ENCODE results near the gene HERPUD2.

The HERPUD2 gene, protein sequence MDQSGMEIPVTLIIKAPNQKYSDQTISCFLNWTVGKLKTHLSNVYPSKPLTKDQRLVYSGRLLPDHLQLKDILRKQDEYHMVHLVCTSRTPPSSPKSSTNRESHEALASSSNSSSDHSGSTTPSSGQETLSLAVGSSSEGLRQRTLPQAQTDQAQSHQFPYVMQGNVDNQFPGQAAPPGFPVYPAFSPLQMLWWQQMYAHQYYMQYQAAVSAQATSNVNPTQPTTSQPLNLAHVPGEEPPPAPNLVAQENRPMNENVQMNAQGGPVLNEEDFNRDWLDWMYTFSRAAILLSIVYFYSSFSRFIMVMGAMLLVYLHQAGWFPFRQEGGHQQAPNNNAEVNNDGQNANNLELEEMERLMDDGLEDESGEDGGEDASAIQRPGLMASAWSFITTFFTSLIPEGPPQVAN

DNA sequence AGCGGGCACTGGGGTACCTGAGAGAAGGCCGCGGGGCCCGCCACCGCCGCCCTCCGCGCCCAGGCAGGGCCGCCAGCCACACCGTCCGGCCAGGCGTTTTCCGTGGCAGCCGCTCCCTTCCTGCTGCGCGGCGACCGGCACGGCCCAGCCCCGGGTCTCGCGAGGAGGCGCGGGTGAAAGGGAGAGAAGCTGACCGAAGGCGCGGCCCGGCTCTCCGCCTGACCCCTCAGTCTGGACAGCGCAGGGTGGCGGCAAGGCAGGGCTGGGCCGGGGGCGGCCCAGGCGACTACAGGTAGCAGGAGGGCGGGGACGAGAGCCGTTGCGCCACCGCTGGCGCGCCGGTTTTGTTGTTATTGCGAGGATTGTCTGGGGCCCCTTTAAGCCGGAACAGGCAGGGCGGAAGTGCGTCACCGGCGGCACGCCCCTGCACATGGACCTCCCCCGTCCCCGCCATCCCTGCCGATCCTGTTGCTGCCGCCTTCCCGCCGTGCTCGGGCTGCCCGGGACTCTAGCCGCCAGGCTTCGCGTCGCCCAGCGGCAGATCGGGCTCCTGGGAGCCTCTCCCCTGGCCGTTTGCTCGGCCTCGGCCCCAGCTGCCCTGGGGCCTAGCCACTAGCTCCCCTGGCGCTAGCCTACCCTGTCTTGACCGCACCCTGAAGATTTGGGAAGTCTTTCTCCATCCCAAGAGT lies at the start of gene HERPUD2:
Gene HERPUD2 (minus strand): TSS at position 352 of the 689 bp plus-strand sequence. CDS start 805 bp downstream, outside the sequence.
- H3K27ac ChIP-seq: peak within 1 kb of the TSS; percentile 96

DNA sequence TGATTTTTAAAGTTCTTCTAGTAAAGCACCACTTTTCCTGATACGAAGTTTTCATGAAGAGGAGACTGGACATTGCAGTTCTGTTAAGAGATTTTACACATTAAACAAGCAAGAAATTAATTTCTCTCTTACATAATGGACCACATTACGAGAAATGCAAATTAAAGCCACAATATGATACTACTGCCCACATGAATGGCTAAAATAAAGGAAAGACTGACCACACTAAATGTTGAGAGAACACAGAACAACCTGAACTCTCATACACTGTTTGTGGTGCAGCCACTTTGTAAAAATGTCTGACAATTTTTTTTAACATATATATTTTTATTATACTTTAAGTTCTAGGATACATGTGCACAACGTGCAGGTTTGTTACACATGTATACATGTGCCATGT lies 44.0 kb upstream of the HERPUD2 start:
- TF ChIP-seq Cebpa-rat (IDR thresholded peaks at IDR 0.05): no peak
- Histone ChIP-seq H3K9ac (no peak overlapping the region), H3K27ac (no peak overlapping the region), H3K4me2 (no peak overlapping the region), H4K20me1 (no peaks in the 10 kb centered on the region), H3K36me3 (no peaks in the 10 kb centered on the region), H3K4me3 (no peak overlapping the region), H3K4me1 (peaks cover 6% of the 10 kb centered on the region), H3K9me3 (no peaks in the 10 kb centered on the region), H3K27me3 (no peaks in the 10 kb centered on the region)

More for the DNA sequence above, at the start of gene HERPUD2:
- H3K9me3 ChIP-seq: no peaks in the 10 kb centered on the region
- peak; percentile 83; the same call in 1 of the 2 replicates for TF ChIP-seq Cebpa-rat (IDR thresholded peaks at IDR 0.05)
- H4K20me1 ChIP-seq: peaks cover 38% of the 10 kb centered on the region
- peaks cover 15% of the 10 kb centered on the region for H3K36me3 ChIP-seq
- no peaks in the 10 kb centered on the region for H3K27me3 ChIP-seq
- peaks cover 50% of the 10 kb centered on the region for H3K4me1 ChIP-seq
- H3K9ac ChIP-seq: peak within 1 kb of the TSS; percentile 95
- peak within 1 kb of the TSS; percentile 87 for H3K4me2 ChIP-seq
- peak within 1 kb of the TSS; percentile 96 for H3K4me3 ChIP-seq

DNA sequence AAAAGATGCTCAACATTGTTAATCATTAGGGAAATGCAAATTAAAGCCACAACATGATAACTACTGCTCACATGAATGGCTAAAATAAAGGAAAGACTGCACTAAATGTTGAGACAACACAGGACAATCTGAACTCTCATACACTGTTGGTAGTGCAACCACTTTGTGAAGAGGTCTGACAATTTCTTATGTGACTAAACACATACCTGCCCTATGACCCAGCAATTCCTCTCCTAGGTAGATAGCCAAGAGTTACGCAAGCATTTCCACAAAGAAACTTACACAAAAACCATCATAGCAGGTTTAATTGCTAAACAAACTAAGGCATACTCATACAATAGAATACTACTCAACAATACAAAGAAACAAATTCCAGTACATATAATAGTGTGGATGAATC lies 41.8 kb upstream of the HERPUD2 start:
- H3K4me3 ChIP-seq: no peak overlapping the region
- no peaks in the 10 kb centered on the region for H3K27me3 ChIP-seq
- peaks cover 6% of the 10 kb centered on the region for H3K4me1 ChIP-seq
- no peaks in the 10 kb centered on the region for H3K9me3 ChIP-seq
- no peak for TF ChIP-seq Cebpa-rat (IDR thresholded peaks at IDR 0.05)
- H3K36me3 ChIP-seq: no peaks in the 10 kb centered on the region
- no peaks in the 10 kb centered on the region for H4K20me1 ChIP-seq
- no peak overlapping the region for H3K4me2 ChIP-seq
- H3K27ac ChIP-seq: no peak overlapping the region
- H3K9ac ChIP-seq: no peak overlapping the region

DNA sequence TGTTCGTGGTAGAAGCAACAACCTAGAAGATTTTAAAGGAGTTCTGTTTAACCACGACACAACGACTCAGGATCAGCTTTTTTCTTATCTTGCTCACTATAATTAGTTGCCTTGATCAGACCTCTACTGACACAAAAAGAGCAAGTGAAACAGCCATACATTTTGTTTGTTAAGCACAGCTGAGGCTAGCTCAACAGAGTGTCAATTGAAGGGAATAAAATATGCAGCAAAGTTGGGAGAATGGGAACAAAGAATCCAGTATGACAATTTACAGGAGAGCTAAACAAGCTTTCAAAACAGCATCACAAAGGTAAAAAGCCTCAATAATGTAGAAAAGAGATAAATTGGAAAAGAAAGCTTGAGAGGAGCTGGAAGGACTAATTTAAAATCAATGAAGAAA lies 40.5 kb upstream of the HERPUD2 start:
- H3K9me3 ChIP-seq: no peaks in the 10 kb centered on the region
- TF ChIP-seq Cebpa-rat (IDR thresholded peaks at IDR 0.05): no peak
- H3K4me3 ChIP-seq: no peak overlapping the region
- no peak overlapping the region for H3K9ac ChIP-seq
- H3K27ac ChIP-seq: no peak overlapping the region
- peaks cover 12% of the 10 kb centered on the region for H3K4me1 ChIP-seq
- H3K4me2 ChIP-seq: peak overlapping the region; percentile 28; the same call in 1 of the 2 replicates
- H4K20me1 ChIP-seq: no peaks in the 10 kb centered on the region
- no peaks in the 10 kb centered on the region for H3K36me3 ChIP-seq
- no peaks in the 10 kb centered on the region for H3K27me3 ChIP-seq

DNA sequence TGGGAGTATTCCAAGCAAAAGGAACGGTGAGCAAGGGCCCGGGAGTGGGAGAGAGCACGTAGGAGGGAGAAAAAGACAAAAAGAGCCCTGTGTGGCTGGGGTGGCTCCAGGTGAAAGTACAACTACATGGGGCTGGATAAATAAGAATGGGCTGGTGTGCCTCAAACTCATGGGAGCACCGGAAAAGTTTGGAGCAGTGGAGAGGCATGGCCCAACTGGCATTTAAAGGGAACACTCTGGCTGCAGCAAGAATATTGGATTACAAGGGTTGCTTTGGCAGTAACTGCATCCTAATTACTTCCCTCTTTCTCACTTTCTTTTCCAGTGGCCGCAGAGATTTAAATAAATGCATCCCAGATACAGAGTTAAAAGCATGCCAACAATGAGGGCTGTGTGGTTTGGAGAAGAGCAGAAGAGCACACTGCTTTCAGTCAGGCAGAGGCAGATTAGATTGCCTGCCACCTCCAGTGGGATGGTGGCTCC lies 39.1 kb upstream of the HERPUD2 start:
- Histone ChIP-seq H3K27ac (no peak overlapping the region), H3K4me2 (no peak overlapping the region)

DNA sequence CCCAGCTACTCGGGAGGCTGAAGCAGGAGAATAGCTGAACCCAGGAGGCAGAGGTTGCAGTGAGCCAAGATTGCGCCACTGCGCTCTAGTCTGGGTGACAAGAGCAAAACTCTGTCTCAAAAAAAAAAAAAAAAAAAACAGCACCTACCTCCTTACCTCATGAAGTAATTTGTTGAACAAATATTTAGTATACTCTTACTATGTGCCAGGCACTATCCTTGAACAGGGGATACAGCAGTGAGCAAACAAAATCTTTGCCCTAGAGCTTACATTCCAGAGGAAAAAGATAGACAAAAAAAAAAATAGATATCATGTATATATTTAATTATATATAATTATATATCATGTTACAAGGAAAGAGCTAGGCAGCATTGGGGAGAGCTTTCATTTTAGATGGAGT lies 36.4 kb upstream of the HERPUD2 start:
- Histone ChIP-seq H3K9ac (no peak overlapping the region), H4K20me1 (no peaks in the 10 kb centered on the region), H3K36me3 (no peaks in the 10 kb centered on the region), H3K27me3 (no peaks in the 10 kb centered on the region), H3K4me2 (no peak overlapping the region), H3K4me3 (no peak overlapping the region), H3K4me1 (peaks cover 40% of the 10 kb centered on the region), H3K27ac (no peak overlapping the region), H3K9me3 (no peaks in the 10 kb centered on the region)
- no peak for TF ChIP-seq Cebpa-rat (IDR thresholded peaks at IDR 0.05)

More for the DNA sequence above, 39.1 kb upstream of the HERPUD2 start:
- no peaks in the 10 kb centered on the region for H3K36me3 ChIP-seq
- no peak for TF ChIP-seq Cebpa-rat (IDR thresholded peaks at IDR 0.05)
- H3K9ac ChIP-seq: no peak overlapping the region
- H3K4me1 ChIP-seq: peaks cover 25% of the 10 kb centered on the region
- H3K4me3 ChIP-seq: no peak overlapping the region
- H3K27me3 ChIP-seq: no peaks in the 10 kb centered on the region
- H4K20me1 ChIP-seq: no peaks in the 10 kb centered on the region
- no peaks in the 10 kb centered on the region for H3K9me3 ChIP-seq

DNA sequence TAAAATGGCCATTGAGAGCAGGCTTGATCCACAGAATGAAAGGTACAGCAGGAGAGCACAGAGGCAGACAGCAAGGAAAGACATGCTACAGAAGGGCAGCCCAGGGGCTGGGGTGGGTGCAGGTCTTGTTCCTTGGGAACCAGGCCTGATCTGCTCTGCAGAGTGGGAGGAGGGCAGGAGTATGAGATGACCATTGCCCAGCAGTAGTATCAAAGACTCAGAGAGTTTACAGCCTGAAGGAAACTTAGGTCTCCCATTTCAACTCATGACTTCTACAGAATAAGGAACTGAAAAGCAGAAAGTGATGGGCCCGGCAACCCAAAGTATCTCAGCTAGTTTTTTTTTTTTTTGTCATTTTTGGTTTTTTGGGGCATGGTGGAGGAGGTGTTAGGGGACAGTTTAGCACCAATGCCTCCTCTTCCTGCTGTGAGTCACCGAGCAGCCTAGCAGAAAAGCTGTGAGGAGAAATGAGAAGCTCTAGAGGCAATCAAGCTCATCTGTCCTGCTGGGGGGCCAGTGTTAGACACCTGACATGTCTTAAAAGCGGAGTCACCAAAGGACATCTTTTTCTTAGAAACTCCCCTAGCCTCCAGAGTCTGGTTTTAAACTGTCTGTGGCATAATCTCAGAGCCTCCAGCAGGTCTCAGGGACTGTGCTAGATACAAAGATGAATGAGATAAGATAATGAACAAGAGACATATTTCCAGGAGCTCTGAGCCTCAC lies 34.3 kb upstream of the HERPUD2 start:
- H3K4me2 ChIP-seq: peak overlapping the region; percentile 51

DNA sequence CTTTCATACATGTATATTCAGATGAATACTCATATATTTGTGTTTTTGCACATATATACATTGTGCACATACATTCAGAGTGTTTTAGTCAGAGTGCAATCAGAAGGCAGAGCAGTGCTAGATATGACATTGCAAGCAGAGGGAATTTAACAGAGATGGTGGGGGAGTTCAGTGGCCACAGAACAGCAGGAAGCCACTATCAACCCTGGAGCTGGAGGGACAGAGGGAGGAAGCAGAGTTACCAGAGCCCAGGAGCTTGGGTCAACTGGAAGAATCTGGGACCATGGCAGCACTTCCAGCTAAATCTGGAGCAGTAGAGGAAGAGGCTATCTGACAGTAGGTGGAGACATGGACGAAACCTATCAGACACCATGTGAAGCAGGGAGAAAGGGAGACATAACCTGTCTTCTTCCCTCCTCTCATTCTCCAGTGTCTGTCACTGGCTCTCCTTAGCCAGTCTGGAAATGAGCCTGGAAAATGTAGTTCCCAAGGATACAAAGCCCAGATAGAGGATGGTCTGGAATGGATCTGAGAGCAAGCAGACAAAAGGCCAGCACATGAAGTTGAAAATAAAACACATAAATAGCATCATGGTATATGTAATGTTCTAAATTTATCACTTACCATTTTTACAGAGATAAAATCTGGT lies 33.6 kb upstream of the HERPUD2 start:
- Histone ChIP-seq H3K27ac (no peak overlapping the region), H3K9ac (no peak overlapping the region), H3K27me3 (no peaks in the 10 kb centered on the region), H3K36me3 (no peaks in the 10 kb centered on the region), H3K9me3 (no peaks in the 10 kb centered on the region), H3K4me2 (peak overlapping the region; percentile 51), H3K4me3 (no peak overlapping the region), H3K4me1 (peaks cover 62% of the 10 kb centered on the region), H4K20me1 (no peaks in the 10 kb centered on the region)
- TF ChIP-seq Cebpa-rat (IDR thresholded peaks at IDR 0.05): no peak

More for the DNA sequence above, 34.3 kb upstream of the HERPUD2 start:
- TF ChIP-seq Cebpa-rat (IDR thresholded peaks at IDR 0.05): no peak
- Histone ChIP-seq H3K4me3 (no peak overlapping the region), H3K4me1 (peaks cover 55% of the 10 kb centered on the region), H3K27ac (no peak overlapping the region; the same call in 1 of the 2 replicates), H3K36me3 (no peaks in the 10 kb centered on the region), H3K9me3 (no peaks in the 10 kb centered on the region), H4K20me1 (no peaks in the 10 kb centered on the region), H3K9ac (no peak overlapping the region), H3K27me3 (no peaks in the 10 kb centered on the region)

DNA sequence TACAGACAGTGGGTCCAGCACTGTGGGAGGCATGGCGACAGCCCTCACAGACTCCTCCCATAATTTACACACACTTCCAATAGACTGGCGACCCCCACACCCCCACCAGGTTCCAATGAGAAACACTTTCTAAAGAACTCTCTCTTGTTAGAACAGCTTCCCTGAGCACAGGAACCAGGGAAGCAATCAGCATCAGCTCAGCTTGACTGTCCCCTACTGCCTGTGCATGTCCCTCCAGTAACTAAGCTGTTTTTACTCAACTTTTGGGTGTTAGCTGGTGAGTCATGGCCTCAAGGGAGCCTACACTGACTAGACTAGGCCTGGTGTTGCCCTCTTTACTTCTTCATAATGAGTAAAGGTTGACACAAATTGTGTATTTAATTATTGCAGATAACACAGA lies 32.6 kb upstream of the HERPUD2 start:
- H3K9ac ChIP-seq: no peak overlapping the region
- no peaks in the 10 kb centered on the region for H4K20me1 ChIP-seq
- no peaks in the 10 kb centered on the region for H3K36me3 ChIP-seq
- H3K27ac ChIP-seq: no peak overlapping the region
- no peak for TF ChIP-seq Cebpa-rat (IDR thresholded peaks at IDR 0.05)
- peaks cover 72% of the 10 kb centered on the region for H3K4me1 ChIP-seq
- no peak overlapping the region for H3K4me2 ChIP-seq
- H3K9me3 ChIP-seq: no peaks in the 10 kb centered on the region
- H3K27me3 ChIP-seq: no peaks in the 10 kb centered on the region
- no peak overlapping the region for H3K4me3 ChIP-seq

Data from BLaER1 (cell line).